SH-SY5Y (cell line): Measurements from ENCODE around the gene LIN52.

Experiments used
- GATA2 ChIP-seq: IDR thresholded peaks from 2 replicates; pipeline ENCODE4 v1.6.1; 2011; ENCODE audit warnings: mild to moderate bottlenecking, low read depth, low read length
- GATA3 ChIP-seq: IDR thresholded peaks from 2 replicates; pipeline ENCODE4 v1.6.1; 2011; ENCODE audit warnings: low read depth, mild to moderate bottlenecking, low read length, moderate library complexity

DNA sequence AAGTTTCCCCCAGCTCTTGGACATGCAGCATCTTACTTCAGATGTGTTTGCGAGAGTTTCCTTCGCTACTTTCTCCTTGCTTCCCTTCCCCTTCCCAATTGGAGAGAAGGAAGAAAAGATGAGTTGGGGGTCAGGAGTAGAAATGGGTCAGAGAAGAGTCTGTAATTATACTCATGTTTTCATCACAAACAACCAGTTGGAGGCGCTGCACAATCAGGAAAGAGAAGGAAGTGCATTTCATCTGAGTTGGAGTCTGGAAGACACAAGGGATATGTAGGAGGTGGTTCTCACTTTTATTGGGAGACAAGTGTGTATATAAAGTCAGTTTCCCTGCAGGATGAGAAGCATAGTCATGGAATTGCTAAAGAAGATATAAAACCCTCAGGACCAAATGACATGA is 123.2 kb downstream of the LIN52 start:
- TF ChIP-seq GATA2 (no peak), GATA3 (no peak)
